ENCODE measurements around the gene DOCK1. TPM values are rescaled to one million over a fixed set of nuclear protein-coding genes. Genes with fewer than 3 reads are reported as not detected.

The DOCK1 gene
- total and polyA plus RNA-seq, 8 donors = 46.4 to 77.7 (median 71.3) TPM

GRCh38 chr10:127400216-127400615 lies 495.0 kb downstream of the DOCK1 start:
- Histone ChIP-seq H3K27ac (no peak overlapping the region), H3K27me3 (no peaks in the 10 kb centered on the region), H3K4me3 (no peak overlapping the region), H3K9me3 (peaks cover 0 to 5% of the 10 kb centered on the region in 2 donors), H3K36me3 (no peaks in the 10 kb centered on the region), H3K4me1 (no peaks in the 10 kb centered on the region)
- no peak for TF ChIP-seq CTCF (IDR thresholded peaks at IDR 0.05)
- DNase-seq (no peak), ATAC-seq (no peak)
- intact Hi-C loops (cut with DNase I) = no loop called here

DNA sequence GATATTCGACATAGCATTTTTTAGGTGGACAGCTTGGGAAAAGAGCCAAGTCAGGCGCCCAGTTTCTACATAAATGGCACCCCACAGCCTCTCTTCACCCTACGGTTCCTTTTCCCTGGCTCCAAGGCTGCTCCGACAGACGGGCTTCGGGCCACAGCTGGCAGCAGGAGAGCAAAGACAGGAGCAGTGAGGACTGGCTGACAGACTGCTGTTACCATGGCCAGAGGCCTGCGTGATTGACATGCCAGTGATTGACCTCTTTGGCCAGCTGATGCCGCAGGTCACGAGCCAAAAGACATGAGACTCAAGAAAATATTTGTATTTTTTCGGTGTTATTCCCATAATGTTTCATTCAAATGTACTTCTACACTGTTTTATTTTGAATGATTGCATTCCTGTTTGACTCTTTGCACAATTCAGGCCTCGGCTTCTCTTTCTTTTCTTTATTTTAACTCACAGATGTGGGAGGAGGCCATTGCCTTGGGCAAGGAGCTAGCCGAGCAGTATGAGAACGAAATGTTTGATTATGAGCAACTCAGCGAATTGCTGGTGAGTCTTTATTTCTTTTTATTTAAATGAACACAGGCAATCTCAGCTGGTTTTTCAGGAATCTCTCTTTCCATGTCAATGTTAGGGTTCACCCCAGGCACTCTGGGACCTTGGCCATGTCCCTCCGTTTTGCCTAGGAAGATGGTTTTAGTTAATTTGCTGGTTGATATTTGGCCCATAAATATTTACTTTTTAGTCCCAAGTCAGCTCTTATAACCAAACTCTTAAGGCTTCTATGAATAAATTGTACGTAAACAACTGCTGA lies 497.6 kb downstream of the DOCK1 start:
- intact Hi-C loops (cut with DNase I) = no loop called here
- Histone ChIP-seq H3K9me3 (peaks cover 0 to 5% of the 10 kb centered on the region in 2 donors), H3K27ac (no peak overlapping the region), H3K27me3 (no peaks in the 10 kb centered on the region), H3K4me3 (no peak overlapping the region), H3K4me1 (no peaks in the 10 kb centered on the region), H3K36me3 (no peaks in the 10 kb centered on the region)
- DNase-seq (no peak), ATAC-seq (no peak)
- no peak for TF ChIP-seq CTCF (IDR thresholded peaks at IDR 0.05)

DNA sequence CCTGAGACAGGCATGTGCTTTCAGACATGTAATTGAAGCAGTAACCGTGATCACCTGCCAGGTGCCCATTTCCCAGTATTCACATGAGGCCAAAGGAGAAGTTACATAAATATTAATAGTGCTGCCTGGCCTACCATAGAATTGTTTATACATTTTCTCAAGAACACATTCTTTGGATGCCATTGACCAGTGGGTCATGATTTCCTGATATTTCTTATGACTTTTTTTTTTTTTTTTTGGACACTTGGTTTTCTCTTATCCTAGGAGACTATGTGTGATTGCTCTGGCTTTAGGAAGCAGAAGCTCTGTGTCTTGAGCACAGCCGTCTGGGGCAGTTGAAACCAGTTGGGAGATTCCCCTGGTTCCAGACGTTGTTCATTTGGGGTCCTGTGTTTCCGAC lies 500.0 kb downstream of the DOCK1 start:
- intact Hi-C loops (cut with DNase I) = no loop called here
- H3K4me3 ChIP-seq = no peak overlapping the region
- no peak for TF ChIP-seq CTCF (IDR thresholded peaks at IDR 0.05)
- H3K4me1 ChIP-seq = no peaks in the 10 kb centered on the region
- ATAC-seq (peak; percentile 27), DNase-seq (no peak)
- H3K27ac ChIP-seq = no peak overlapping the region
- H3K27me3 ChIP-seq = no peaks in the 10 kb centered on the region
- H3K9me3 ChIP-seq = peaks cover 0 to 5% of the 10 kb centered on the region in 2 donors
- peaks cover 0 to under 1% of the 10 kb centered on the region in 2 donors for H3K36me3 ChIP-seq

DNA sequence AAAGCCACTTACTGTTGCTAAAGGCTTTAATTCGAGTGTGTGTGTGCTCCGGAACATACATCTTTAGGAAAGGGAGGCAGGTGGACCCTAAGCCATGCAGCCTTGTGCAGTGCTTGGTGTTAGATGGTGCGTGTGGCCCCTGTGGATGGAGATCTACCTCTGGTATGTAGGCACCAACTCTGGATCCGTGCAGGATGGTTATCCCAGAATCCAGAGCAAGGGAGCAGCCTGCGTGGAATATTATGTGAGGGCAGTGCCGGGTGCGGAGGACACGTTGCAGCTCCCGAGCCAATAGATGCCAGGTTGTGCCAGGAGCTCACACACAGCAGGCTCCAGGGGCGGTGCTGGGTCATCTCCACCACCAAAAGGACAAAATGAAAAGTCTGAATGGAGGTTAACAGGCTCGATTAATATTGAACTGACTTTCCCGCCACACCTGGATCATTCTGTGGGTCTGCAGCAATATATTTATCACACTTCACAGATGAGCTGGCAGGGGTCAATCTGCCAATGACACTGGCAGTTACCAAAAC lies 500.9 kb downstream of the DOCK1 start:
- no peaks in the 10 kb centered on the region for H3K4me1 ChIP-seq
- H3K27me3 ChIP-seq = no peaks in the 10 kb centered on the region
- ATAC-seq (no peak), DNase-seq (no peak)
- intact Hi-C loops (cut with DNase I) = no loop called here
- TF ChIP-seq CTCF (IDR thresholded peaks at IDR 0.05) = no peak
- no peak overlapping the region for H3K4me3 ChIP-seq
- H3K9me3 ChIP-seq = peaks cover 0 to 5% of the 10 kb centered on the region in 2 donors
- peaks cover 0 to 9% of the 10 kb centered on the region in 2 donors for H3K36me3 ChIP-seq
- no peak overlapping the region for H3K27ac ChIP-seq

DNA sequence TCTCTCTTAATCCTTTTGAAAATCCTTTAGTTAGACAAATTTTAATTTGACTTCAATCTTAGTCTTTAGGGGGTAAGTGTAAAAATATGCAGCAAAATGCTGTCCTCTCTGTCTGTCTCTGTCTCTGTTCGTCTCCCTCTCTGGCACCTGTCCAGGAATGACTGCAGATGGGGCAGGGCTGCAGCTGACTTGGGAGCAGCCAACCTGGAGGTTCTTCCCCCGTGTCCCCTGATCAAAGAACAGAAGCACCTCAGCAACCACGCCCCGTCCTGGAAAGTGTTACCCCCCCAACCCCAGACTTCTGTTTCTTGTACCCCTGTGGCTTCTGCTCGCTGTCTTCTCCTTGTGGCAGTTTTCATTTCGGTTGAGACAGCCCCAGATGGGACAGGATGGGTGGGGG lies 502.3 kb downstream of the DOCK1 start:
- no peak for TF ChIP-seq CTCF (IDR thresholded peaks at IDR 0.05)
- H3K4me3 ChIP-seq = no peak overlapping the region
- no peak overlapping the region for H3K27ac ChIP-seq
- H3K27me3 ChIP-seq = no peaks in the 10 kb centered on the region
- intact Hi-C loops (cut with DNase I) = no loop called here
- H3K9me3 ChIP-seq = no peaks in the 10 kb centered on the region
- ATAC-seq = no peak
- DNase-seq = no peak
- peaks cover 0 to 21% of the 10 kb centered on the region in 2 donors for H3K36me3 ChIP-seq
- no peaks in the 10 kb centered on the region for H3K4me1 ChIP-seq
